HG03571 (cell line): ENCODE measurements around the gene PRKN.

Source experiments
- ATAC-seq: cut with Tn5 transposase; IDR thresholded peaks from one replicate; pipeline ENCODE4 v1.9.1; 2021; ENCODE audit not compliant: unreplicated experiment

Gene PRKN

GRCh38 chr6:161647234-161647633 lies 1080.3 kb downstream of the PRKN start:
- ATAC-seq: no peak

- ATAC-seq: no peak
Observed at GRCh38 chr6:161644521-161644920, 1083.0 kb downstream of the PRKN start.

GRCh38 chr6:161641175-161641574 lies 1086.4 kb downstream of the PRKN start:
- ATAC-seq: no peak

- ATAC-seq: no peak
Observed at GRCh38 chr6:161639772-161640171, 1087.8 kb downstream of the PRKN start.

- no peak for ATAC-seq
Observed at GRCh38 chr6:161637658-161638057, 1089.9 kb downstream of the PRKN start.

- ATAC-seq: no peak
Observed at GRCh38 chr6:161636882-161637430, 1090.6 kb downstream of the PRKN start.

GRCh38 chr6:161635975-161636374 lies 1091.6 kb downstream of the PRKN start:
- no peak for ATAC-seq

- ATAC-seq: no peak
Observed at GRCh38 chr6:161634916-161635315, 1092.7 kb downstream of the PRKN start.

- no peak for ATAC-seq
Observed at GRCh38 chr6:161631676-161632194, 1095.8 kb downstream of the PRKN start.

- no peak for ATAC-seq
Observed at GRCh38 chr6:161630674-161631073, 1096.9 kb downstream of the PRKN start.

- no peak for ATAC-seq
Observed at GRCh38 chr6:161626132-161626676, 1101.4 kb downstream of the PRKN start.

GRCh38 chr6:161624111-161624510 lies 1103.5 kb downstream of the PRKN start:
- ATAC-seq: no peak

- no peak for ATAC-seq
Observed at GRCh38 chr6:161622779-161623178, 1104.8 kb downstream of the PRKN start.

- no peak for ATAC-seq
Observed at GRCh38 chr6:161618831-161619454, 1108.6 kb downstream of the PRKN start.

- no peak for ATAC-seq
Observed at GRCh38 chr6:161613711-161614110, 1113.9 kb downstream of the PRKN start.

- no peak for ATAC-seq
Observed at GRCh38 chr6:161608771-161609170, 1118.8 kb downstream of the PRKN start.

GRCh38 chr6:161607696-161608297 lies 1119.8 kb downstream of the PRKN start:
- ATAC-seq: no peak

GRCh38 chr6:161602359-161602758 lies 1125.2 kb downstream of the PRKN start:
- no peak for ATAC-seq

- ATAC-seq: no peak
Observed at GRCh38 chr6:161598896-161599295, 1128.7 kb downstream of the PRKN start.

GRCh38 chr6:161596807-161597520 lies 1130.6 kb downstream of the PRKN start:
- no peak for ATAC-seq

- ATAC-seq: no peak
Observed at GRCh38 chr6:161594412-161594811, 1133.2 kb downstream of the PRKN start.
